ENCODE results near the gene SSMEM1.

- TF ChIP-seq POLR2A (IDR thresholded peaks at IDR 0.05; ENCODE audit: low read depth, low read length) (no peak), PAX5 (IDR thresholded peaks at IDR 0.05; ENCODE audit: insufficient read depth, low read length, severe bottlenecking) (no peak), POLR2AphosphoS5 (IDR thresholded peaks at IDR 0.05; ENCODE audit: low read depth, low read length) (no peak), TAF1 (IDR thresholded peaks at IDR 0.05; ENCODE audit: low read depth, low read length) (no peak), SPI1 (IDR thresholded peaks at IDR 0.05; ENCODE audit: low read depth, low read length) (no peak), POU2F2 (IDR thresholded peaks at IDR 0.05; ENCODE audit: low read depth, low read length) (no peak)
These were observed 11.2 kb upstream of the SSMEM1 start for GRCh38 chr7:130196476-130196875.
